ENCODE data around the gene DYNLT4.

DNA sequence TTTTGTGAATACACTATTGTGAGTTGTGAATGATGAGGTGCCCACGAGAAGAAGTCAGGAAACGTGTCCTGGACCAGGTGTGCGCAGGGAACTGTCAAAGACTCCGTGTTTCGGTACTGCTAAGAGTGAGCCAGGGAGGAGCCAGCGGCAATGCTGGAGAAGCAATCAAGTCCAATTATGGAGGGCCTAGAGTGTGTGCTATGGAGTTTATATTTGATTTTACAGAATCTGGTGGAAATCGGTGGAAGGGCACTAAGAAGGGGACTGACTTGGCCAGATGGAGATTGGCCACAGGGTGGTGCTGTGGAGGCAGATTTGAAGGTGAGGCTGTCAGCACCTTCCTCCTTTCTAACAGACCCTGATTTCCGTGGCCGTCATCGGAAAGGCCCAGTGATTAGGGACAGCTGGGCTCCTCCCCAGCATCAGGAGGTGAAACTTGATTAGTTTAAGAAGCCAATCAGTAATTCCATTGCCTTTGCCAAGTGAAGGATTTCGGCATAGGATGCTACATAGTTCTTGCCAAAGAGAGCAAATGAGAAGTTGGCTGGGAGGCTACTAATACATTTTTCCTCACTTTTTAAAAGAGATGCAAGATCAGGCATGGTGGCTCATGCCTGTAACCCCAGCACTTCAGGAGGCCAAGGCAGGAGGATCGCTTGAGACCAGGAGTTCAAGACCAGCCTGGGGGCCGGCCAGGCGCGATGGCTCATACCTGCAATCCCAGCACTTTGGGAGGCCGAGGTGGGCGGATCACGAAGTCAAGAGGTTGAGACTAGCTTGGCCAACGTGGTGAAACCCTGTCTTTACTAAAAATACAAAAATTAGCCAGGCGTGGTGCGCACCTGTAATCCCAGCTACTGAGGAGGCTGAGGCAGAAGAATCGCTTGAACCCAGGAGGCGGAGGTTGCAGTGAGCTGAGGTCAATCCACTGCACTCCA lies 28.9 kb upstream of the DYNLT4 start:
- peak; percentile 70 to 88 (median 83) for TF ChIP-seq CTCF (IDR thresholded peaks at IDR 0.05)
- TF ChIP-seq POLR2A (IDR thresholded peaks at IDR 0.05) = no peak

Measured in adrenal gland (tissue), 5 donors.